IPS-NIHi7 (cell line): Measurements from ENCODE around the gene RNF121.

Experiments
- DNase-seq: peaks from one replicate; pipeline ENCODE4 v3.0.0; 2012; ENCODE audit warnings: mixed read lengths; ENCODE audit errors: extremely low spot score

The RNF121 gene

GRCh38 chr11:72037554-72038311, 108.9 kb downstream of the RNF121 start:
- DNase-seq, result no peak

- DNase-seq, result no peak
Measured at GRCh38 chr11:72038491-72038890, 109.6 kb downstream of the RNF121 start.

- DNase-seq, result no peak
Measured at GRCh38 chr11:72039031-72039855, 110.4 kb downstream of the RNF121 start.

GRCh38 chr11:72039856-72040401, 111.1 kb downstream of the RNF121 start:
- DNase-seq, result no peak

GRCh38 chr11:72040491-72041363, 111.9 kb downstream of the RNF121 start:
- DNase-seq, result peak; percentile 84

- peak; percentile 42 for DNase-seq
Measured at GRCh38 chr11:72041364-72042063, 112.7 kb downstream of the RNF121 start.

- no peak for DNase-seq
Measured at GRCh38 chr11:72042064-72042745, 113.4 kb downstream of the RNF121 start.

- no peak for DNase-seq
Measured at GRCh38 chr11:72045849-72046248, 117.0 kb downstream of the RNF121 start.
